Coronary artery (tissue), 2 donors: ENCODE results near the gene GPR176.
A peak's percentile ranks its signal among the peaks of the same experiment; 100 is the strongest.

ENCODE experiments used
- DNase-seq: peaks from one replicate; pipeline ENCODE4 v3.0.0-alpha.2; 2017; ENCODE audit warnings: low spot score
- H3K27ac ChIP-seq, 2 donors: fragments of 200-600 bp; sonication (generic); one replicate each; pipeline ENCODE4 v1.5.1; 2016 to 2019
- H3K4me3 ChIP-seq: fragments of 200-600 bp; sonication (generic); 2 replicates; pipeline ENCODE4 v1.5.1; 2016; ENCODE audit warnings: mild to moderate bottlenecking, moderate library complexity
- CTCF ChIP-seq: fragments of 200-600 bp; sonication (generic); IDR thresholded peaks from one replicate; pipeline ENCODE4 v1.5.1; 2019; ENCODE audit warnings: antibody characterized with exemption

The GPR176 gene

GRCh38 chr15:39946862-39947261 lies 26.8 kb upstream of the GPR176 start:
- H3K4me3 ChIP-seq = no peak overlapping the region
- TF ChIP-seq CTCF = no peak

GRCh38 chr15:39944726-39945125 lies 24.7 kb upstream of the GPR176 start:
- no peak for TF ChIP-seq CTCF
- no peak for DNase-seq
- no peak overlapping the region for H3K4me3 ChIP-seq
- H3K27ac ChIP-seq = no peak overlapping the region

More at GRCh38 chr15:39946862-39947261, 26.8 kb upstream of the GPR176 start:
- no peak for DNase-seq
- no peak overlapping the region for H3K27ac ChIP-seq

- Histone ChIP-seq H3K4me3 (no peak overlapping the region), H3K27ac (no peak overlapping the region)
- no peak for DNase-seq
- no peak for TF ChIP-seq CTCF
Measured at GRCh38 chr15:39942753-39943150, 22.7 kb upstream of the GPR176 start.

GRCh38 chr15:39942101-39942752 lies 22.2 kb upstream of the GPR176 start:
- no peak for TF ChIP-seq CTCF
- DNase-seq = no peak
- no peak overlapping the region for H3K4me3 ChIP-seq
- H3K27ac ChIP-seq = no peak overlapping the region

GRCh38 chr15:39939487-39940452 lies 19.7 kb upstream of the GPR176 start:
- TF ChIP-seq CTCF = no peak
- Histone ChIP-seq H3K27ac (peak overlapping the region in 1 of 2 donors; percentile 55), H3K4me3 (no peak overlapping the region)
- DNase-seq = no peak

- no peak for TF ChIP-seq CTCF
- DNase-seq = no peak
- no peak overlapping the region for H3K27ac ChIP-seq
- no peak overlapping the region for H3K4me3 ChIP-seq
Measured at GRCh38 chr15:39937696-39938095, 17.6 kb upstream of the GPR176 start.

GRCh38 chr15:39936681-39937080 lies 16.6 kb upstream of the GPR176 start:
- Histone ChIP-seq H3K27ac (no peak overlapping the region), H3K4me3 (no peak overlapping the region)
- no peak for TF ChIP-seq CTCF
- no peak for DNase-seq
